Naive thymus-derived CD4-positive, alpha-beta T cell (primary cell): Measurements from ENCODE around the gene CAP1. TPM values are rescaled to one million over a fixed set of nuclear protein-coding genes. Genes with fewer than 3 reads are reported as not detected.

Experiments
- ATAC-seq: fragments of 150-1000 bp; cut with Tn5 transposase; 2 replicates; pipeline ENCODE4 v1.10.0; 2021; ENCODE audit warnings: mild to moderate bottlenecking, moderate library complexity
- CTCF ChIA-PET: fragments of 350-600 bp; sonication (Branson Sonifier 250); formaldehyde crosslinking; loops from one replicate; lab custom pipeline; 2021; ENCODE audit warnings: antibody characterized with exemption; lab: Charles Lee
- POLR2A ChIA-PET: fragments of 350-600 bp; sonication (Branson Sonifier 250); formaldehyde crosslinking; loops from one replicate; lab custom pipeline; 2021; ENCODE audit warnings: antibody characterized with exemption, inconsistent platforms; lab: Charles Lee
- DNase-seq, 9 donors: peaks; one replicate each; pipeline versions ENCODE4 v3.0.0 to v3.0.0-alpha.2; 2020 to 2022; ENCODE audit warnings: mixed read lengths in 1 of 9
- H3K27ac ChIP-seq: one replicate; pipeline ENCODE4 v1.7.0; 2013; ENCODE audit warnings: mild to moderate bottlenecking, low read depth, low read length, moderate library complexity
- H3K27me3 ChIP-seq, 2 donors: one replicate each; pipeline ENCODE4 v1.7.0; 2013; ENCODE audit warnings: low read length in 2 of 2, mild to moderate bottlenecking in 2 of 2, moderate library complexity in 2 of 2; ENCODE audit not compliant: control insufficient read depth in 2 of 2, insufficient read depth in 2 of 2
- H3K36me3 ChIP-seq, 3 experiments: 1 replicate in 2 of 3; 2 replicates in 1 of 3; pipeline ENCODE4 v1.7.0; 2013; ENCODE audit warnings: low read length in 3 of 3, mild to moderate bottlenecking in 3 of 3, moderate library complexity in 1 of 3; ENCODE audit not compliant: insufficient read depth in 3 of 3, control insufficient read depth in 2 of 3
- H3K4me1 ChIP-seq, 2 donors: one replicate each; pipeline ENCODE4 v1.7.0; 2013; ENCODE audit warnings: low read length in 2 of 2, mild to moderate bottlenecking in 2 of 2, moderate library complexity in 1 of 2; ENCODE audit not compliant: control insufficient read depth in 2 of 2, insufficient read depth in 2 of 2
- H3K4me3 ChIP-seq: 2 replicates; pipeline ENCODE4 v1.7.0; 2013; ENCODE audit warnings: mild to moderate bottlenecking, low read length
- H3K9me3 ChIP-seq, 3 experiments: 1 replicate in 2 of 3; 2 replicates in 1 of 3; pipeline ENCODE4 v1.7.0; 2013; ENCODE audit warnings: low read length in 3 of 3; ENCODE audit not compliant: control insufficient read depth in 2 of 3
- H3K27ac Mint-ChIP-seq, 9 donors: one replicate each; pipeline ENCODE4 v1.8.0; 2020 to 2022; ENCODE audit warnings: mixed read lengths in 9 of 9, mild to moderate bottlenecking in 8 of 9, moderate library complexity in 5 of 9, inconsistent platforms in 2 of 9
- H3K27me3 Mint-ChIP-seq, 5 donors: one replicate each; pipeline ENCODE4 v1.8.0; 2021 to 2022; ENCODE audit warnings: mixed read lengths in 5 of 5, mild to moderate bottlenecking in 1 of 5
- H3K36me3 Mint-ChIP-seq, 5 donors: one replicate each; pipeline ENCODE4 v1.8.0; 2020 to 2022; ENCODE audit warnings: mixed read lengths in 5 of 5, mild to moderate bottlenecking in 3 of 5, inconsistent platforms in 1 of 5
- H3K4me1 Mint-ChIP-seq, 7 donors: one replicate each; pipeline ENCODE4 v1.8.0; 2020 to 2022; ENCODE audit warnings: mixed read lengths in 7 of 7, mild to moderate bottlenecking in 3 of 7, inconsistent platforms in 1 of 7
- H3K4me3 Mint-ChIP-seq, 10 donors: one replicate each; pipeline ENCODE4 v1.8.0; 2020 to 2022; ENCODE audit warnings: mild to moderate bottlenecking in 10 of 10, mixed read lengths in 10 of 10, moderate library complexity in 6 of 10, inconsistent platforms in 2 of 10
- H3K9me3 Mint-ChIP-seq, 11 donors: one replicate each; pipeline ENCODE4 v1.8.0; 2020 to 2022; ENCODE audit warnings: mixed read lengths in 11 of 11, mild to moderate bottlenecking in 4 of 11, inconsistent platforms in 1 of 11, moderate library complexity in 1 of 11
- intact Hi-C, 2 donors: fragments of 100-400 bp; cut with micrococcal nuclease; formaldehyde crosslinking; loops; one replicate each; pipeline ENCODE4 v1.15.1; 2023
- polyA plus RNA-seq, 2 donors: library from polyadenylated mRNA; unstranded; fragments of 300-500 nt; fragmentation: Illumina TruSeq; gene quantifications; one replicate each; pipeline ENCODE4 v1.2.3, GENCODE V29; 2021
- total RNA-seq, 6 experiments: library from RNA in 5 of 6; stranded (reverse) in 5 of 6; gene quantifications; 1 replicate in 5 of 6; 2 replicates in 1 of 6; pipeline ENCODE4 v1.2.3 and lab custom pipeline; 2021 to 2026

The CAP1 gene
- total and polyA plus RNA-seq, 7 experiments from 2014 or later, result 176 to 683 (median 378) TPM

DNA sequence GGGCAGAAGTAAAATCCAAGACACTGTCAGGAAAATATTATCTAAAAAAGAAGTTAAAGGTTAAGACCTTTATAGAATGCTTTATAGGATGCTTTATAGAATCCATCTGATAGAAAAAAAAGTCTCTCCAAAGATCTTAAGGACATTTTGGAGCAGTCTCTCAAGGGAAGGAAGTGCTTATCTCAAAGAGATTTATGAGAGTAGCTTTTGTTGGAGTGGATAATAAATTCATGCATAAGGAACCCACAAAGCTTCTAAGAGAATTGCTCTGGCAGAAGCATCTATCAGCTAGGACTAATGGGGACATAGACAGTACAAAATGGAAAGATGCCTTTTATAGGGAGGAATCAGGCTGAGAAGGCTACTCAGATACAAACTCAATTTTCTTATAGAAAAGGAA lies 12.9 kb upstream of the CAP1 start:
- ATAC-seq, result no peak
- H3K4me1 Mint-ChIP-seq, result peaks cover 14 to 28% (median 20%) of the 10 kb centered on the region in 7 donors
- H3K4me1 ChIP-seq, result peaks cover 5 to 7% of the 10 kb centered on the region in 2 donors
- H3K27me3 ChIP-seq, result no peaks in the 10 kb centered on the region
- H3K4me3 Mint-ChIP-seq, result no peak overlapping the region
- intact Hi-C loops, result no loop called here
- CTCF ChIA-PET, result interaction anchor here (0.8 to 2.6 kb wide), 3 partner anchors 46 to 108 kb away, joined by 3 to 11 read pairs (median 3); no protein-coding TSS in a partner anchor
- H3K27ac ChIP-seq, result no peak overlapping the region
- no peak overlapping the region for H3K27ac Mint-ChIP-seq
- peaks cover 3 to 6% (median 4%) of the 10 kb centered on the region in 5 donors for H3K36me3 Mint-ChIP-seq
- peaks cover 0 to 30% (median 0%) of the 10 kb centered on the region in 5 donors for H3K27me3 Mint-ChIP-seq
- H3K9me3 Mint-ChIP-seq, result peaks cover 0 to 13% (median 5%) of the 10 kb centered on the region in 11 donors
- H3K4me3 ChIP-seq, result no peak overlapping the region
- H3K36me3 ChIP-seq, result no peaks in the 10 kb centered on the region
- POLR2A ChIA-PET, result interaction anchor here (0.6 kb wide), 1 partner anchor 44 kb away, joined by 3 read pairs; no protein-coding TSS in a partner anchor
- DNase-seq, result no peak
- H3K9me3 ChIP-seq, result peaks cover 0 to 4% (median 0%) of the 10 kb centered on the region in 3 experiments

DNA sequence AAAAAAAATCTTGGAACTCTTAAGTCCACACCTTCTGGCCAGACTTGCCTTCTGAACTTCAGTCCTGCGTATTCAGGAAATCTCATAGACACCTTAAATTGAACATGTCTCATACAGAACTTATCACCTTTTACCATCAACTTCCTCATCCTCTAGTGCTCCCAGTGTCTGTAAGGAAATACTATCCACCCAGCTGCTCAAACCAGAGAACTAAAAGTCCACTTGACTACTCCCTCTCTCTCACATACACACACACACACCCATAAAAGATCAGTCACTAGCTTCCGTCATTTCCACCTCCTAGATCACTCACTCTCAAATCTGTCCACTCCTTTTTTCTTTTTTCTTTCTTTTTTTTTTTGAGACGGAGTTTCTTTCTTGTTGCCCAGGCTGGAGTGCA lies 10.9 kb upstream of the CAP1 start:
- H3K27me3 ChIP-seq, result no peaks in the 10 kb centered on the region
- intact Hi-C loops, result loop anchor here in 1 of 2 donors (5.0 to 10.0 kb wide), 2 partner anchors 127 to 295 kb away; partner anchors contain the start of genes MYCL and PPIE
- peaks cover 0 to 4% (median 0%) of the 10 kb centered on the region in 11 donors for H3K9me3 Mint-ChIP-seq
- ChIA-PET CTCF (interaction anchor here (0.6 to 2.6 kb wide), 4 partner anchors 47 to 923 kb away, joined by 3 to 11 read pairs (median 4); partner anchors contain the start of gene SMAP2), POLR2A (interaction anchor here (0.7 kb wide), 1 partner anchor 405 kb away, joined by 4 read pairs; no protein-coding TSS in a partner anchor)
- H3K27me3 Mint-ChIP-seq, result peaks cover 0 to 22% (median 0%) of the 10 kb centered on the region in 5 donors
- DNase-seq (no peak), ATAC-seq (no peak)
- peak overlapping the region in 3 of 9 donors; percentile 12 to 77 (median 16) for H3K27ac Mint-ChIP-seq
- peaks cover 17 to 21% of the 10 kb centered on the region in 2 donors for H3K4me1 ChIP-seq
- H3K36me3 ChIP-seq, result no peaks in the 10 kb centered on the region
- H3K9me3 ChIP-seq, result no peaks in the 10 kb centered on the region
- H3K36me3 Mint-ChIP-seq, result peaks cover 0 to 3% (median 0%) of the 10 kb centered on the region in 5 donors
- no peak overlapping the region for H3K4me3 ChIP-seq
- no peak overlapping the region for H3K27ac ChIP-seq
- H3K4me3 Mint-ChIP-seq, result peak overlapping the region in 4 of 10 donors; percentile 1 to 7 (median 4)
- peaks cover 26 to 48% (median 36%) of the 10 kb centered on the region in 7 donors for H3K4me1 Mint-ChIP-seq

DNA sequence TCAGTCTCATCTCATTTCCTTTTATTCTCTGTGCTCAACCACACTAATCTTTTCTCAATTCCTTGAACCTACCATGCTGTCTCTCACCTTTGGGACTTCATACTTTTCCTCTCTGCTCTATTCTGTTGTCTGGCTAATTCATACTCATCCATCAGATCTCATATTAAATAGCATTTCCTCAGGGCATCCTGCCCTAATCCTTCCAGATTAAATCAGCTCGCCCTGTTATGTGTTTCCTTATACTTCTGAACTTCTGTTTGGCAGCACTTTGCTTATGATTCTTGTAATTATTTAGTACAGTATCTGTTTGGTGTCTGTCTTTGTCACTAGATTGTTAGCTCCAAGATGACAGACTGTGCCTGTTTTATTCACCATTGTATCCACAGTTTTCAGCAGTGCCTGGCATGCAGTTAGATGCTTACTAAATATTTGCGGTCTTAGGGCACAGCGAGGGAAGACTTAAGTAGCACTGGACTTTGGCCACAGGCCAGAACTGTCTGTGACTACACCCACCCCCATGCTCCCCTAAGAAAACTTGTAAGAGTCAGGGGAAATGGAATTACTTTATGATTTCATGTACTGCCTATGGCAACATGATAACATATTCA lies 9.9 kb upstream of the CAP1 start:
- H3K27ac Mint-ChIP-seq, result peak overlapping the region in 6 of 9 donors; percentile 0 to 37 (median 6)
- Histone ChIP-seq H3K27ac (no peak overlapping the region), H3K4me3 (no peak overlapping the region), H3K9me3 (no peaks in the 10 kb centered on the region), H3K36me3 (no peaks in the 10 kb centered on the region), H3K27me3 (no peaks in the 10 kb centered on the region), H3K4me1 (peaks cover 25 to 31% of the 10 kb centered on the region in 2 donors)
- H3K9me3 Mint-ChIP-seq, result peaks cover 0 to 2% (median 0%) of the 10 kb centered on the region in 11 donors
- intact Hi-C loops, result loop anchor here in 1 of 2 donors (5.0 to 10.0 kb wide), 2 partner anchors 128 to 296 kb away; partner anchors contain the start of genes MYCL and PPIE
- DNase-seq (no peak), ATAC-seq (no peak)
- ChIA-PET POLR2A (interaction anchor here (0.7 kb wide), 1 partner anchor 9 kb away, joined by 3 read pairs; no protein-coding TSS in a partner anchor), CTCF (interaction anchor here (3.8 kb wide), 1 partner anchor 111 kb away, joined by 30 read pairs; no protein-coding TSS in a partner anchor)
- H3K4me3 Mint-ChIP-seq, result no peak overlapping the region
- peaks cover 26 to 58% (median 44%) of the 10 kb centered on the region in 7 donors for H3K4me1 Mint-ChIP-seq
- peaks cover 0 to 18% (median 0%) of the 10 kb centered on the region in 5 donors for H3K27me3 Mint-ChIP-seq
- H3K36me3 Mint-ChIP-seq, result peaks cover 0 to 3% (median 0%) of the 10 kb centered on the region in 5 donors

DNA sequence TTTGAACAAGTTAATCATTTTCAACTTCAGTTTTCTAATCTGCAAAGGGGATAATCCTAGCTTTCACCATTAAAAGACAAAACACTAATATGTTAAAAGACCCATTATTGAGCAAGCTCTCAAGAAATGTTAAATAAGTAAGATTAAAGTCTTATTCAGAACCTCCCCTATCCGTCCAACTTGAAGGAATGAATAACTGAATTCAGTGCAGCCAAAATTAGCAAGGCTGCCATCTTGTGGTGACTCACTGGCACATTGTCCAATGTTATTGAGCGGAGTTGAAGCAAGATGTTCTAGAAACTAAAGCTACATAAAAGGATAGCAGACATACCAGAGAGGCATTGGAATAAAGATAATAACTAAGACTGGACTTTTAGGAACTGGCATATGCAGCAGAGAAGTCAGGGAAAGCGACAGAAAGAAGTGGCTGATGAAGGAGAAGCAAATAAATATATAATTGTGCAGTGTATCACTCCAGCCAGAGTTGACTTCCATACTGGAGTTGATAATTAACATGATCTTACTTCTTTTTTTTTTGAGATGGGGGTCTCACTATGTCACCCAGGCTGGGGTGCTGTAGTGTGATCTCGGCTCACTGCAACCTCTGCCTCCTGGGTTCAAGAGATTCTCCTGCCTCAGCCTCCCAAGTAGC lies 8.2 kb upstream of the CAP1 start:
- no peak overlapping the region for H3K4me3 ChIP-seq
- no peak overlapping the region for H3K27ac ChIP-seq
- no peaks in the 10 kb centered on the region for H3K9me3 ChIP-seq
- CTCF ChIA-PET, result interaction anchor here (0.6 to 3.8 kb wide), 20 partner anchors 12 to 217 kb away, joined by 3 to 30 read pairs (median 4); no protein-coding TSS in a partner anchor
- peaks cover 0 to 16% (median 0%) of the 10 kb centered on the region in 5 donors for H3K27me3 Mint-ChIP-seq
- no peaks in the 10 kb centered on the region for H3K36me3 Mint-ChIP-seq
- H3K36me3 ChIP-seq, result no peaks in the 10 kb centered on the region
- peak overlapping the region in 7 of 9 donors; percentile 38 to 72 (median 53) for H3K27ac Mint-ChIP-seq
- peaks cover 28 to 76% (median 56%) of the 10 kb centered on the region in 7 donors for H3K4me1 Mint-ChIP-seq
- no peaks in the 10 kb centered on the region for H3K27me3 ChIP-seq
- DNase-seq, result peak in 7 of 9 donors; percentile 21 to 55 (median 47)
- intact Hi-C loops, result loop anchor here (1.0 to 10.0 kb wide), 6 partner anchors 59 to 298 kb away; partner anchors contain the start of genes MYCL (in 1 of the 2) and PPIE (in 1 of the 2)
- ATAC-seq, result peak; percentile 79
- H3K9me3 Mint-ChIP-seq, result no peaks in the 10 kb centered on the region
- H3K4me1 ChIP-seq, result peaks cover 25 to 43% of the 10 kb centered on the region in 2 donors
- H3K4me3 Mint-ChIP-seq, result peak overlapping the region in 4 of 10 donors; percentile 1 to 49 (median 5)
- POLR2A ChIA-PET, result interaction anchor here (0.6 to 3.1 kb wide), 8 partner anchors 9 to 457 kb away, joined by 3 to 10 read pairs (median 4); no protein-coding TSS in a partner anchor

DNA sequence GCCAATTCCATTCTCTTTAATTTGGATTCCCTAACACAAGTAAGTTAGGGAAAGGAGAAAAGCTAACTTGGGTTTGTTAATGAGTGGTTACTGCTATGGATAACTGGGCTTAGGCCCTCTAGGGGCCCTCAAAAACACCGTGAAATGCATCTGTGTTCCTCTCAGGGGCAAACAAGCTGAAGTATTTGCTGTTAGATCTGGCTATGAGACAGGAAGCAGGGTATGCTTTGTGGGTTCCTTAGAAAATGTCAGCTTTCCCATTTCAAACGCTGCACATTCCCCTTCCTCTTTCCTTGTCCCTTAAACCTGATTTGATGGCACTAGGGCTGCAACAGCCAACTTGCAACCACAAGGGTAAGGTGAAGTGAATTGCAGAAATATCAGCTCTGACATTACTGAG lies 5.7 kb upstream of the CAP1 start:
- Mint-ChIP-seq H3K4me1 (peaks cover 39 to 85% (median 70%) of the 10 kb centered on the region in 7 donors), H3K36me3 (peaks cover 0 to 10% (median 0%) of the 10 kb centered on the region in 5 donors), H3K4me3 (peak overlapping the region; percentile 33 to 86 (median 72)), H3K27me3 (peaks cover 0 to 2% (median 0%) of the 10 kb centered on the region in 5 donors), H3K27ac (peak overlapping the region; percentile 58 to 98 (median 93)), H3K9me3 (no peaks in the 10 kb centered on the region)
- no peaks in the 10 kb centered on the region for H3K9me3 ChIP-seq
- peak overlapping the region; percentile 74 for H3K27ac ChIP-seq
- ChIA-PET CTCF (interaction anchor here (0.6 to 1.3 kb wide), 12 partner anchors 9 to 336 kb away, joined by 3 to 9 read pairs (median 3); no protein-coding TSS in a partner anchor), POLR2A (interaction anchor here (0.6 to 3.1 kb wide), 9 partner anchors 9 to 167 kb away, joined by 3 to 11 read pairs (median 3); no protein-coding TSS in a partner anchor)
- peak in 6 of 9 donors; percentile 25 to 49 (median 40) for DNase-seq
- H3K4me3 ChIP-seq, result peak overlapping the region; percentile 12
- intact Hi-C loops, result loop anchor here in 1 of 2 donors (5.0 to 10.0 kb wide), 2 partner anchors 133 to 300 kb away; partner anchors contain the start of genes MYCL and PPIE
- no peaks in the 10 kb centered on the region for H3K27me3 ChIP-seq
- ATAC-seq, result no peak
- no peaks in the 10 kb centered on the region for H3K36me3 ChIP-seq
- peaks cover 42 to 61% of the 10 kb centered on the region in 2 donors for H3K4me1 ChIP-seq
